CD4-positive, alpha-beta T cell treated with Interleukin-17A for 1 hour (primary cell): Measurements from ENCODE around the gene RPLP2.

Experiments used
- DNase-seq: peaks from one replicate; pipeline ENCODE4 v3.0.0-alpha.2; 2020

The RPLP2 gene

DNA sequence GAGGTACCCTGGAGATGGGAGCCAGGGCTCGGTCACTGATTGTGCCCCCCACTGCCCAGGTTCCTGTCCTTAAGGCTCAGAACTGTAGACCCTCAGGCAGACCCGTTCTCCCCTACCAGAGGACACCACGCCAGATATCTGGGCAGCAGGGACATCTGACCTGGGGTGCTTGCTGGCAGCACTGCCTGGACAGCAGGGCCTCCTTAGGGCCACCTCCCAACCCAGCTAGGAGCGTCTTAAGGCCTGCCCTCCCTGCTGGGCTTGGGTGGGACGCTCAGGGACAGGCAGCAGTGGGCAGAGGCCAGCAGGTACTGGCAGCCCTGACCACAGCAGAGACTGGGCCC lies 29.5 kb downstream of the RPLP2 start:
- no peak for DNase-seq

DNA sequence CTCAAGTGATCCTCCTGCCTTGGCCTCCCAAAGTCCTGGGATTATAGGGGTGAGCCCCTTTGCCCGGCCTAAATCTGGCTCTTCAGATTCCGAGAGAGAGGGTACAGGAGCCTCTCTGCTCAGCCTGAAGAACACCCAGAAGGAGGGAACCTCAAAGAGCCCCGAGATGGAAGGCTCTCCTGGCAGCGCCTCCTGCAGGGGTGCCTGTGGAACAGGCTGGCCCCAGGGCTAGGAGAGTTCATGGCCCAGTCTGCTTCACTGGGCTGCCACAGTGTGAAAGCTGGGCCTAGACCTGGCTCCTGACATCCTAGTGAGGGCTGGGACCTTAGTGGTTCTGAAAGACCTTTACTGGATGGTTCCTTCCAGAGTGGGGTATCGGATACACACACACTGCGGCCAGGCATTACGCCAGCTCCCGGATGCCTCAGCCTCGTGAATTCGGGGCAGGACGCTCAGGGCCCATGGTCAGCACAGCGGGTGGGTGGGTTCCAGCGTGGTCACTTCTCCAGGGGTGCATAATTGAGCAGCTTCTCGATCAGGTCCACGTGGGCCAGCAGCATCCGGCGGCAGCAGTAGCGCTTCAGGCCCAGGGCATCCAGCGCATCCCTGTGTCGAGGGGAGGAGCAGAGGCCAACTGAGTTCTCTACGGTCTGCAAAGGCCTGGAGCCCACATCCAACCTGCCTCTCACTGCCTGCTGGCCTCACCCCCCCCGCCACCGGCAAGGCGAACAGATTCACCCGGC lies 30.3 kb downstream of the RPLP2 start:
- no peak for DNase-seq

DNA sequence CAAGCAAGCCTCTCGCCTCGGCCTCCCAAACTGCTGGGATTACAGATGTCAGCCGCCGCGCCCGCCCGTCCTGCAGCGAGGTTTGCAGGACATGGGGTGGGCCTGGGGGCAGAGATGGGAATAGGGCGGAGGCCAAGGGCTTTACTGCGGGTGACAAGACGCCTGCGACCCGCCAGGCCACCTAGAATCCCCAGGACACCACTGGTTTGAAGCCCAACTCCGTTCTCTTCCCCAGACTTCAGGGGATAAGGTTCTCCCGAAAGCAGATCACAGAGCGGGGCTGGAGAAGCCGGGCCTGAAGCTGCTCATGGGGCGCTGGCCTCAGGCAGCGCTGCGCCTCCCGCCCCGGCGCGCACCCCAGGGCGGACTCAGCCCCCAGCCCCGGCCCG lies 32.2 kb downstream of the RPLP2 start:
- DNase-seq: no peak

DNA sequence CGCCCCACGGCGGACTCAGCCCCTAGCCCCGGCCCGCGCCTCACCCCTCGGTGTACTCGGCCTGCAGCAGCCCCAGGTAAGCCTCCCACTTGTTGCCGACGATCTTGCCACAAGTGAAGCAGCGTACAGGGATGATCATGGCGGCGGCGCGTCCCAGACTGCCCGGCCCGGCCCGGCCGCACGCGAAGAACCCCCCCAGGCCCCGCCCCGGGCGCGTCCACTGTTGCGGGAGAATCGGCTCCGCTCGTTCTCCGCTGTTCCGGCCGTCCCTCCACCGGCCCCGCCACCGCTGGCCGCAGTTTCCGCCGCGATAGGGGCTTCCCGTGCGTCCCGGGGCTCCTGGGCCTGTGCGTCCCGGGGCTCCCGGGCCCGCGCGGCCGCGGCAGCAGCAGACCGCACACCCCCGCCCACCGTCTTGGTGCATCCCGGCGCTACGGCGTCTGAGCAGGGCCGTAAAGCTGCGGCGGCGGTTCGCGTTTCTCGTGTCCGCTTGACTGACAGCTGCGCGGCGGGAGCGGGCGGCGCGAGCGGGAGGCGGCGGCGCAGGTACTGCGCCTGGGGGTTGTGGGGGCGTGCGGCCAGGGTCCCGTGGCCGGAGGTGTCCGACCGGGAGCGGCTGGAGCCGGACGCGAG lies 32.7 kb downstream of the RPLP2 start, which contains the start of the genes POLR2L and TSPAN4:
POLR2L (minus strand) TSS at position 160 of the 633 bp plus-strand sequence; CDS start at position 139, 21 bp downstream.
TSPAN4 (plus strand) TSS at position 483 of the 633 bp plus-strand sequence. CDS start 7,453 bp downstream, outside the sequence.
- DNase-seq: peak; percentile 90

DNA sequence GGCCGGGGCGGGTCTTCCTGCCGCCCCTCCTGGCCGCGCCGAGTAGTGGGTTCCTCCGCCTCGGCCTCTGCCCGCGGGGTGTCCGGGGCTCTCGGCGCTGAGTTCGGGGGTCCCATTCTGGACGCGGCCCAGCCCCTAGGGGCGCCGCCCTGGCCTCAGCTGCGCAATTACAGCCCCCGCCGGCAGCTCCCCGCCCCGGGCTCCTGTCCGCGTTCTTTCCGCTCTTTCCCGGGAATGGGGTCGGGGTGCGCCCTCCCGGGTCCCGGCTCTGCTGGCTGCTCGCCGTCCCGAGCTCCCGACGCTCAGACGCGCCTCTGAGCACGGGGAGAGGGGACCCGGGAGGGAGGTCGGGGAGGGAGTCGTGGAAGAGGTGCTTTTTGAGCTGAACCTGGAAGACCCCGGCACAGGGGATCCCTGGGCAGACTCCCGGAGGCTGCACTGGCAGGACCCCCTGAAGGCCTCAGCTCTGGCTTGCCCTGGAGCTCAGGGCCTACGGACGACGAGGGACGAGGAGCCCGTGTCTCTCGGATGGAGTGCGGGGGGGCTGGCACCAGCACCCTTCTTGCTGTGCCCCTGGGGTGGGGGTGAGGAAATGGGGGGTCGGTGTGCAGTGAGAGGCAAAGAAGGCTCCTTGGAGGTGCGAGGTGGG lies 33.4 kb downstream of the RPLP2 start:
- no peak for DNase-seq

DNA sequence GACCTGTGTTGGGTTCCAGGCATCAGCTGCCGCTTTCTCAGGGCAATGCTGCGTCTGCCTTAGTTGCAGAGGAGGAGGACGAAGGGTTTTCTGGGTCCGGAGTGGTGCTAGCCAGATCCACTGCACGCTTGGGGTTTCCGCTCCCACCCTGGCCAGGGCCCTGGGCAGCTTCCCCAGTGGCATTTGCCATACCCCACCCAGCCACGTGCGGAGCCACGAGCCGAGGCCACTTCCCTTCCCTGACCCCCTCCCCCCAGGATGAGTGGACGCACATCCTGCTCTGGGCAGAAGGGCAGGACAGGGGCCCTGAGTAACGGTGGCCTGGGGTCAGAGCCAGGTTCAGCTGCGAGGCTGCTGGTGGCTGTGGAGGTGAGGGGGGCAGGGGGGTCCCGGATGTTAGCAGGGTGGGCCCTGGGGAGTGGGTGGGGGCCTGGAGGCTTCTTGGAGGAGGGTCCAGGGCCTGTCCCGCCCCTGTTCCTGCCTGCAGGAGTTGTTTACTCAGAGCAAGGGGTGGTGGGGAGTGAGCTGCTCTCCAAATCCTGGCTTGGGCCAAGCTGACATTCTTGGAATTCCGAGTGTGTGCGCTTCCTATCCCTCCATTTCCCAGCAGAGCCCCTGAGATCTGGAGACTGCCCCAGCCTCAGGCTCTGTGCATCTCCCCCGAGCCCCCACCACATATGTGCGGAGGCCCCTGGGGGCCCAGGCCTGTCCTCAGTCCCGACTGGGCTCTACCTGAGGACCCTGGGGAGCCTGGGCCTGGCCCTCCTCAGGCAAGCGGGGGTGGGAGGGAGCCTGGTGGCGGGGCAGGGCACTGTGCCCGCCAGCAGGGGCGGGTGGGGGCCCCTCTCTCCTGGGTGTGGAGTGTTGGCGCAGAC lies 34.3 kb downstream of the RPLP2 start:
- DNase-seq: no peak

DNA sequence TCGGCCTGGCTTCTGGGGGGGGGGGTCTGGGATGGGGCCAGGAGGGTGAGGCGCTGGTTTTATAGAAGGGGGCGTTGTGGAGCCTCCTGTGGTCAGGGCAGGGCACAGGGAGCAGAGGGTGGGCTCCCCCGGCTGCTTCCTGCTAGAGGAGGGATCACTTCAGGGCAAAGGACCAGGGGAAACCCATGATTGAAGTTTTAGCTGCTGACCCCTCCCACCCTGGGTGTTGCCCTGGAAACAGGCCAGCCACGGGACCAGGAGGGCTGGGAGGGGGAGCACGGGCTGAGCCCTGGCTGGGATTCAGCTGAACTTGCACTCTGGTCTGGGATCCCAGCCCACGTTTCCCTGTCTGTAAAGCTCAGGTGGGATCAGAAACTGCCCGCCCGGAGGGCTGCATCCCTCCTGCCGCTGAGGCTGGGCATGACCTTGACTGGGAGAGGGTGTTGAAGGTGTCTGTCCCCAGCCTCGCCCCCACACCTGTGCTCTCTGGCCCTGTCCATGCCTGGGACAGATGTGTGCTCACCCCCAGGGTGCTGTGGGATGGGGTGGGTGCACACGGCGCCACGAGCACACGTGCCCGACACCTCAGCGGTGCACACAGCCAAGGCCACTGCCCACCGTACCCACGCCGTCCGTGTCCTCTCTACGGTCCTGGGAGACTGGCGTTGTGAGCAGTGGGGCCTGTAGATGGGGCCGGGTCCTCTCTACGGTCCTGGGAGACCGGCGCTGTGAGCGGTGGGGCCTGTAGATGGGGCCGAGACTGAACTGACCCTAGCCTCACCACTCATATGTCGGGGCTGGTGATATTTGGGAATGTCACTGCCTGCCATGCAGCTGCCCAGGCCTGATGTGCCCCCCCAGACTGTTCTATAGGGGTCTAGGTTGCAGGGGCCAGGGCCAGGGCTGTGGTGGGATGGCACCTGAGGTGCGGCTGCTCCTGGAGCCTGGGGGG lies 35.2 kb downstream of the RPLP2 start:
- DNase-seq: no peak

DNA sequence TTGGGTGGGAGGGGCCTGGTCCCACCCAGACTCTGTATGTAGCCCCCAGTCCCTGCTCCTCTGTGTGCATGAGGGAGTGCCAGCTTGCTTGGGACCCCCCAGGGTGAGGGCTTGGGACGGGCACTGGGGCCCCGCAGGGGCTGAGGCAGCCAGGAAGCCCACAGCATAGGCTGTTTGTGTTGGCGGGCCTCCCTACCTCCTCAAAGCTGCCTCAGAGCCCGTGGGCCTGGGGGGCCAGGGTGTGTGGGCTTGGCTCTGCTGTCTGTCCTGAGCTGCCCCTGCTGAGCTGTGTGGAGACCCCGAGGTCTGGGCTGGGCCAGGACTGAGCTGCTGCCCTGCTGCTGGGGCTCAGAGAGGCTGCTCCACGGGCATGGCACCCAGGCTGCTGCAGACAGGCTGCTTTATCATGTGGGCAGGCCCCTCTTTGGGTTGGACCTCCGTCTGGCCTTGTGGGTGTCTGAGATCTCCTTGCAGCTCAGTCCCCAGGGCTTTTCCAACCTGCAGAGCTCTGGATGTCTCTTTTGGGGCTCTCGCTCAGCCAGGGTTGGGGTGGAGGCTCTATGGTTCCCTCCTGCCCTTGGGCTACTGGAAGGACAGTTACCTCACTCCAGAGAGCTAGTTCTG lies 36.2 kb downstream of the RPLP2 start:
- DNase-seq: no peak

DNA sequence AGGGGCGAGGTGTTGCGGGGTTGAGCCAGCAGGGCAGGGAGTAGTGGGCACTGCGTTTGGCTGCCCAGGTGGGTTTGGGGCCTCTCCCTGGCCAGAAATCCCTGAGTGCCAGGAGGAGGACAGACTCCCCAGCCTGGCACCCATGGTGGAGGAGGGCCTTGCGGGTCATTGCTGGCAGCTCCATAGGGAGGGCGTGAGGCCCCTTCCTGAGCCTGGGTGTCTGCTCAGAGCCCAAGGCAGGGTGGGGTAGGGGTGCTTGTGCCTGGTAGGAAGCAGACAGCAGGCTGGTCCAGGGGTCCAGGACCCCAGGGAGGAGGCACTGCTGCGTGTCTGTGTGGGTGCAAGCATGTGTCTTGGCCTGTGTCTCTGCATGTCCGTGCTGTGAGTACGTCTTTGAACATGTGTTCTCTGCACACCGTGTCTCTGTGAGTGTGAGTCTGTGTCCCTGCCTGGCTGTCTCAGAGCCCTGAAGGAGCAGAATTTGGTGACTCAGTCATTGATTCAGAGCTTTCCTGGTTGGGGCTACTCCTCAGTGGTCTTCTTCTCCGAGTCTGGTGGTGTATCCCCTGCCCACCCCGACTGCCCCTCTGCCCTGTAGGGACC lies 36.8 kb downstream of the RPLP2 start:
- no peak for DNase-seq

DNA sequence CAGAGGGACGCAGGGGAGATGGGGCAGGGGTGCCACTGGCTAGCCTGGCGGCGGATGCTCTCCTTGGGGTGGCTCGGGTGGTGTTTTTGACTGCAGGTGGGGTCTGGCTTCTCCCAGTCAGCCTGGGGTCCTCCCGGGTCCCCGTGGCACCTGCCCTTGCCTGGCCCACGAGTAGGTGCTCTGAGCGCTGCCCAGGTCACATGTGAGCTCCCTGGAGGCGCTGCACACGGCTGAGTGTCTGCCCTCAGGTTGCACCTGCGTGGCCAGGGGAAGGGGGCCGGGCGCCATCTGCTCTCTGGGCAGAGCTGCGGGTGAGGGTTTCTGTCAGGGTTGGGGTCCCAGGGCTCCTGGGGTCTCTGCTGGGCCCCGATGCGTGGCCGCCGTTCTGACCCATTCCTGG lies 38.1 kb downstream of the RPLP2 start:
- no peak for DNase-seq

DNA sequence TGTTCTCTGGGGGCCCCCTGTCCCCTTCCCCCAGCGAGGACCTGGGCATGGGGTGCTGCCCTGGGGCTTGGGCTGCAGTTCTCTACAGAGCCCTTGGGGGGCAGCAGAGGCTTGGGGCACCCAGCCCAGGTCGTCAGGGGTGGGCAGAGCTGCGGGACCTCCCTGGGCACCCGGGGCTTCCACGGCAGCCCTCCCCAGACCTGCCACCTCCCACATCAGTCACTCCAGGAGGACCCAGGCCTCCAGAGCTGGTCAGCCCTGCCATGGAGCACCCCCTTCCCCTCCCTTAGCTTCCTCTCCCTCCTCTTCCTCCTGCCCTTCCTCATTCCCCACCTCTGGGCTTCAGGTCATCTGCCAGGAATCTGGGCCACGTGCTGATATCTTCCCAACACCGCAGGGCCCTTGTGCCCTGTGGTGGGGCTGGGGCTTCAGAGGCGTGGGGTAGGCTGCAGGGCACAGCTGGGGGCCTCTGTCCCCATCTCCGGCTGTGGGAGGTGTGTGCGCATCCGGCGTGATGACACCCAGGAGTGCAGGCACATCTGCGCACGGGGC lies 38.7 kb downstream of the RPLP2 start:
- DNase-seq: peak; percentile 70

DNA sequence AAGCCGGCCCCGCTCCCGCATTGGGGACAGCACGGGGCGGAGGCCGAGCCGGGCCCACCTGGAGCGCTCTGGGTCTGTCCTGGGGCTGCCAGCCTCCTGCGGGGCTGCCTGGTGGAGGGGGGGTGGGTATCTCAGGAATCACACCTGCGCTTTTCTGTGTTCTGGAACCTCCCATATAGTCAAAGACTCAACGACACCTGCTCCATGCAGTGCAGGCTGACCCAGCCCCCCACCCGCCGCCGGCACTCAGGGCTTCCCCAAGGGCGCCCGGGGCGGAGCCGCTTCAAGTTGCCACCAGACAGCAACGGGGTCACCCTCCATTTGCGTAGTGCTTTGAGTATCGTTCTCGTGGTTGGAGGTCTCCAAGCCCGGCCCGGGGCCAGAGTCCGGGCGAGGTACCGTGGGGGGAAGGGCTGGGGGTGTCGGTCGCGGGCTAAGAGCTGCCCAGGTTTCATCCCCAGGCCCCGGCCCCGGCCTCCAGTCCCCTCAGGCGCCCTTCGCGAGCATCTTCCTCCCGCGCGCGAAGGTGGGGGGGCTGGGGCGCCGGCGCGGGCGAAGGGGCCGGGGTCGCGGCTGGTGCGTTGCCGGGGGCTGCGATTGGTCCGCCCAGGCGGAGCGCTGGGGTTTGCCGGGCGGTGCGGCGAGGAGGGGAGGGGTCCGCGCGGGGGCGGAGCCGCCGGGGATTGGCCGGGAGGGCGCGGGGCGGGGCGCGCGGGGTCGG lies 39.5 kb downstream of the RPLP2 start:
- peak; percentile 44 for DNase-seq

DNA sequence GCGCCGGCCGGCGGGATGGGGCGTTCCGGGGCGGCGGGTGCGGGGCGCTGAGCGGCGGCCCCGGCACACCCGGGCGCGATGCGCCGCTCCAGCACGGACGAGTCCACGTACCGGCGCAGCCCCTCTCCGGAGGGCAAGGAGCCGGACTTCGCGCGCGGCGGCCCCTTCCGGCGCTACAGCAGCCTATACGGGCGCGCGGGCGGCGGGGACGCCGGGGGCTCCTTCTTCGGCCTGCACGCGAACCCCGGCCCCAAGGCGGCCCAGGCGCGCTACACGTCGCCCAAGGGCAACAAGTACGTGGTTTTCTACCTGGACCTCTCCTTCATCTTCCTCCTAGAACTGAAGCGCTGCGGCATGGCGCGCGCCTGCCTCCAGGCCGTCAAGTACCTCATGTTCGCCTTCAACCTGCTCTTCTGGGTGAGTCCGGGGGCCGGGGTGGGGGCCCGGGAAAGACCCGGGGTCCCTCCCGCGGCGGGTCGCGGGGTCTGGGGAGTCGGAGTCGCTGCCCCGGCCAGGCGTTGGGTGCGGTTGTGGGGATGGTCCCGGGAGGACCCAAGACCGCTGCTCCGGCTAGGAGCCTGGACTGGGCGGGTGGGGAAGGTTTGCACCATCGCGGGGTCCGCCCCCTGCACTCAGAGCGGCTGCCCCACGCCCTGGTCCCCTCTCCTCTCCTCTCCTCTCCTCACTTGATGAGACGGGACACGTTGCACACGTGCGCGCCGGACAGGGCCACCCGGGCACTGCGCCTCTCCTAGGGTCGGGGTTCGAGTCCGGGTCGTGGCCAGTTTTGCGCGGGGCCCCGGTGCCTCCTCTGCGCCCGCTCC lies 40.4 kb downstream of the RPLP2 start:
- no peak for DNase-seq

DNA sequence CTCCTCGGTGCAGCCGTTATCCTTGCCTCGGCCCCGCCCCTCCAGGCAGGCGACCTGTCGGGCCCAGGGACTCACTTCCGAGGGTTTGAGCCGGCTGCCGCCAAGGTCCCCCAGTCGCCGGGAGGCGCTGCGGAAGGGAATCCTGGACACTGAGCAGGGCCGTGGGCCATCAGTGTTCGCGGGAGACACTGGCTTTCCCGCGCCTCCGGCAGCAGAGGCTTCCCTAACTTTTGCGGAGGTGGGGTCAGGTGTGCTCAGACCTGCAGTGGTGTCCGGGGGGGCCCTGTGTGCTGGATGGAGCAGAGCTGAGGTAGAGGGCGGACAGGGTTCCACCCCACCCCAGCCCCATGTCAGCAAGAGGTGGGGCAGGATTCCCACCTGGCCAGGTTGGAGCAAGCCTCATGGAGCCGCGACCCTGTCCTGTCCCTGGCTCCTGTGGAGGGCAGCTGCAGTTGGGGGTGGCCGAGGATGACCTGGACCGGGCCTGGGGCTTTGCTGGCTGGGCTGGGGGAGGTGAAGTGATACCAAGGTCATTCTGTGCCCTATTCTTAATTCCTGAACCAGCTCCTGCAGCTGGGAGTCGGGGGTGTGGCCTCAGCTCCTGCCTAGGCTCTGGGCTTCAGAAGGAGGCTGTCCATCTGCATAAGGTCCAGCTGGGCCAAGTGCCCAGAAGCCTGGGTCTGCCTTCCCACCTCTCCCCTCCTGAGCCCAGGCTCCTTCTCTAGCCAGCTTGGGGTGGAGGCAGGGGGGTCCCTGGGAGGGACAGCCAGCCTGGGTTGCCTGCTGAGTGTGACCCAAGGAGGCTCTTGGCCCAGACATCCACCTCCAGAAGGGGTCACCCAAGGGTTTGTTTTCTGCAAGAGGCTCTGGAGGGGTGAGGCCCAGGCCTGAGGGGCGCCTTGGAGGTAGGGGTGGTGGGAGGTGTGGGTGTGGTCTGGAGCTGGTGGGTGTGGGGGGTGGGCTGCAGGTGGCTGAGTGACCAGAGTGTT lies 41.3 kb downstream of the RPLP2 start:
- no peak for DNase-seq

DNA sequence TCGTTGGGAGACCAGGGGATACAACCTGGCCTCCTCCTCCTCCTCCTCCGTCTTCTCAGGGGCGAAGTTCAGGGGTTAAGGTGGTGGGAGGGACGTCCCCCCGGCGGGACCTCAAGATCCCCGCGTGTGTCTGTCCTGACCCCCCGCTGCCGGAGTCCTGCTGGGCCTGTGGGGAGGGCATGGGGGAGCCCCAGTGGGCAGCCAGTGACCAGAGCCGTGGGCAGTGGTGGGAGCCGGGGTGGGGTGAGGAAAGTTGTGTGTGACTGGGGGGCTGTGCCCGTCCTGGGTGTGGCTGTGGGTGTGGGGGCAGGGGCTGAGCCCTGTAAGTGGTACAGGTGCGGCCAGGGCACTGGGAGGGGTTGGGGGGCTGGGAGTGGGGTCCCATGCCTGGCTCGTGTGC lies 43.0 kb downstream of the RPLP2 start:
- DNase-seq: no peak

DNA sequence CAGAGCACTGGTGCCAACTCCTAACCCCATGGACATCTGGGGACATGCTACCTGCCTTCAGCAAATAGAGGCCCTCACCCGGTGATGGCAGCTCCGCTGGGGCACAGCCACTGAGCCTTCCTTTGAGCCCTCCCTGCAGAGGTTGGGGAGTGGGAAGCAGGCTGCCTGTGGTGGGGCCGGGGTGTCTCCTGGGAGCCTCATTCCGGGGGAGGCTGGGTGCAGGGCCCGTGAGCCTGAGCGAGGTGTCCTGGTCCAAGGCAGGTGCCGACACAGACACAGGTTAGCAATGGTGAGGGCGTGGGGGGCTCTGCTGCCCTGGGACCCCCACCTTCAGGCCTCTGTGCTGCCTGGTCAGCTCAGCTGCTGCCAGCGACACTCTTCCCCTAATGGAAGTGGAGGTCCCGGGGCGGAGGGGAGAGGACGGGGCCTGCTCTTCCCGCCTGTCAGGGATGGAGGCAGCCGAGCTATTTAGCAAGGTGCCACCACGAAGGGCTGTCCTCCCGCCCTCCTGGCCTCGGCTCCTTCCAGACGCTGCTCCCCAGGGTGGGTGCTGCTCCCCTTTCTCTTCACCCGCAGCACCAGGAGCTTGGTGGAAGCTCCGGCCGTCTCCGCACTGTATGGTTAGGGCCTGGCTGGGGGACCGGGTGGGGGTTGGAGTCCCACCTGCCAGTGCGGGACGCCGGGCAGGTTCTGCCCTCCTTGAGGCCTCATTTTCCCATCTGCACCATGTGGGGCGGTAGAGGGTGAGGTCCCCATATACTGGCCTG lies 44.1 kb downstream of the RPLP2 start:
- no peak for DNase-seq
